ENCODE results near the gene B4GALNT2.
"Not testable (repeated sequence)": the region's sequence is repeated elsewhere in the genome, so short reads cannot be mapped to it uniquely, and the experiment has no call there.

B4GALNT2 gene

DNA sequence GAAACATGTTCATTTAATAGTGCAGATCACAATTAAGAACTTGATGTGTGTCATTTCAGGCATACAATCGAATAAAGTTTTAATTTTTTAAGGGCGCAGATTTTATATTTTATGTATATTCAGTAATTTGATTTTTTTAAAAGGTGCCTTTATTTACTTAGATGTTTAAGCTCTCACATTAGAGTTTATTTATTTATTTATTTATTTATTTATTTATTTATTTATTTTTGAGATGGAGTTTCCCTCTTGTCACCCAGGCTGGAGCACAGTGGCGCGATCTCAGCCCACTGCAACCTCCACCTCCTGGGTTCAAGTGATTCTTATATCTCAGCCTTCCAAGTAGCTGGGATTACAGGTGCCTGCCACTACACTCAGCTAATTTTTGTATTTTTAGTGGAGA lies 3.8 kb downstream of the B4GALNT2 start:
- peaks cover 5% of the 10 kb centered on the region for H3K4me1 Mint-ChIP-seq (ENCODE audit: low read depth)
- no peak overlapping the region for H3K4me3 Mint-ChIP-seq
- no peaks in the 10 kb centered on the region for H3K36me3 Mint-ChIP-seq (ENCODE audit: low read depth)
- H3K27me3 Mint-ChIP-seq: peaks cover 37% of the 10 kb centered on the region
- no peaks in the 10 kb centered on the region for H3K9me3 Mint-ChIP-seq
- H3K27ac Mint-ChIP-seq: no peak overlapping the region

DNA sequence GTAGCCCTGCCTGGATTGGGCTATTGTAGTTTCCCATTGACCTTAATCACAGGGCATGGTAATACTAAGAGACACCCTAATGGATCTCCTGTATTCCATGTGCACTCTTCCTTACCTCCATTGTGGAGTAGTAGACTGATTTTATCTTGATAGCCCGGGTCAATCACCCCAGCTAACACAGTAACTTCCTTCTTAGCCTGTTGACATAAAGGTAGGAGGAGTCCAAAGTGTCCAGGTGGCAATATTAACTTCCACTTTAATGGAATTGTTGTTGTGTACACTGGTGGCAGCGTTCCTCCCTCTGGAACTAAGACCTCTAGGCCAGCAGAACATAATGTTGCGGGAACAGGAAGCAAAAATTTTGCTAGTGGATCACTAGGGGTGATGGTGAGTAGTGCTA lies 13.1 kb downstream of the B4GALNT2 start:
- not testable (repeated sequence) for H3K27ac Mint-ChIP-seq; H3K36me3 Mint-ChIP-seq (ENCODE audit: low read depth); H3K4me3 Mint-ChIP-seq; H3K4me1 Mint-ChIP-seq (ENCODE audit: low read depth); H3K9me3 Mint-ChIP-seq
- peaks cover 42% of the 10 kb centered on the region for H3K27me3 Mint-ChIP-seq

GRCh38 chr17:49146620-49147306 lies 14.2 kb downstream of the B4GALNT2 start:
- H3K4me1 Mint-ChIP-seq (ENCODE audit: low read depth): no peaks in the 10 kb centered on the region
- H3K36me3 Mint-ChIP-seq (ENCODE audit: low read depth): no peaks in the 10 kb centered on the region
- no peak overlapping the region for H3K27ac Mint-ChIP-seq
- H3K4me3 Mint-ChIP-seq: no peak overlapping the region
- H3K9me3 Mint-ChIP-seq: no peaks in the 10 kb centered on the region
- peaks cover 34% of the 10 kb centered on the region for H3K27me3 Mint-ChIP-seq

GRCh38 chr17:49148171-49148570 lies 15.6 kb downstream of the B4GALNT2 start:
- Mint-ChIP-seq H3K9me3 (no peaks in the 10 kb centered on the region), H3K27me3 (peaks cover 27% of the 10 kb centered on the region), H3K4me3 (no peak overlapping the region), H3K36me3 (ENCODE audit: low read depth) (no peaks in the 10 kb centered on the region), H3K4me1 (ENCODE audit: low read depth) (no peaks in the 10 kb centered on the region), H3K27ac (no peak overlapping the region)

DNA sequence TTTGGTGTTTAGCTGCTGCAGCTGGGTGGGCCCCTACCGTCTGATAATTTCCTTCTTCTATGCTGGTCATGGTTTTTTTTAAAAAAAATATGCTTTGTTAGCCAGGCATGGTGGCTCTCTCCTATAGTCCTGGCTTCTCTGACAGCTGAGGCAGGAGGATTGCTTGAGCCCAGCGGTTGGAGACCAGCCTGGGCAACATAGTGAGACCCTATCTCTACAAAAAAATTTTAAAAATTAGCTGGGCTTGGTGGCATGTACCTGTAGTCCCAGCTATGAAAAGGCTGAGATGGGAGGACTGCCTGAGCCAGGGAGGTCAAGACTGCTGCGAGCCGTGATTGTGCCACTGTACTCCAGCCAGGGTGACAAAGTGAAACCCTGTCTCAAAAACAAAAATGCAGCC lies 19.4 kb downstream of the B4GALNT2 start:
- Mint-ChIP-seq H3K27ac (no peak overlapping the region), H3K36me3 (ENCODE audit: low read depth) (no peaks in the 10 kb centered on the region), H3K4me3 (no peak overlapping the region), H3K4me1 (ENCODE audit: low read depth) (no peaks in the 10 kb centered on the region), H3K27me3 (peaks cover 20% of the 10 kb centered on the region), H3K9me3 (no peaks in the 10 kb centered on the region)

- Mint-ChIP-seq H3K4me1 (ENCODE audit: low read depth) (no peaks in the 10 kb centered on the region), H3K27me3 (peaks cover 37% of the 10 kb centered on the region)
Observed at GRCh38 chr17:49156256-49156655, 23.7 kb downstream of the B4GALNT2 start.

GRCh38 chr17:49157784-49158183 lies 25.2 kb downstream of the B4GALNT2 start:
- H3K36me3 Mint-ChIP-seq (ENCODE audit: low read depth): no peaks in the 10 kb centered on the region
- no peak overlapping the region for H3K27ac Mint-ChIP-seq
- peaks cover 37% of the 10 kb centered on the region for H3K27me3 Mint-ChIP-seq
- H3K9me3 Mint-ChIP-seq: no peaks in the 10 kb centered on the region
- no peak overlapping the region for H3K4me3 Mint-ChIP-seq
- H3K4me1 Mint-ChIP-seq (ENCODE audit: low read depth): no peaks in the 10 kb centered on the region

More at GRCh38 chr17:49156256-49156655, 23.7 kb downstream of the B4GALNT2 start:
- no peak overlapping the region for H3K27ac Mint-ChIP-seq
- no peaks in the 10 kb centered on the region for H3K9me3 Mint-ChIP-seq
- H3K36me3 Mint-ChIP-seq (ENCODE audit: low read depth): no peaks in the 10 kb centered on the region
- H3K4me3 Mint-ChIP-seq: no peak overlapping the region

- Mint-ChIP-seq H3K9me3 (no peaks in the 10 kb centered on the region), H3K4me3 (no peak overlapping the region), H3K27me3 (peaks cover 32% of the 10 kb centered on the region), H3K4me1 (ENCODE audit: low read depth) (no peaks in the 10 kb centered on the region), H3K36me3 (ENCODE audit: low read depth) (no peaks in the 10 kb centered on the region), H3K27ac (no peak overlapping the region)
Observed at GRCh38 chr17:49162866-49163265, 30.3 kb downstream of the B4GALNT2 start.

DNA sequence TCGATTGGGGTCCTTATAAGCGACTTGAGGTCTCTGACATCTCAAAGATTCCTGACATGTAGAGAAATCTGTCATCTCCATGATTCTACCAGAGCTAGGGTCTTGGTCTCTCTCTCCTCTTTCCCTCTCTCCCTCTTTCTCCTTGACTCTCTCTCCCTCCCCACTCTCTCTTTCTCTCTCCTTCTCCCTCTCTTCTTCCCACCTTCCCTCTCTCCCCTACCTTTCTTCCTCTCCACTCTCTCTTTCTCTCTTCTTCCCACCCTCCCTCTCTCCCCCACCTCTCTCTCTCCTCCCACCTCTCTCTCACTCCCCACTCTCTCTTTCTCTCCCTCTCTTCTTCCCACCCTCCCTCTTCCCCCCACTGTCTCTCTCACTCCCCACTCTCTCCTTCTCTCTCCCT lies 32.6 kb downstream of the B4GALNT2 start:
- no peaks in the 10 kb centered on the region for H3K4me1 Mint-ChIP-seq (ENCODE audit: low read depth)
- H3K36me3 Mint-ChIP-seq (ENCODE audit: low read depth): no peaks in the 10 kb centered on the region
- no peaks in the 10 kb centered on the region for H3K9me3 Mint-ChIP-seq
- peaks cover 40% of the 10 kb centered on the region for H3K27me3 Mint-ChIP-seq
- H3K4me3 Mint-ChIP-seq: no peak overlapping the region
- no peak overlapping the region for H3K27ac Mint-ChIP-seq

DNA sequence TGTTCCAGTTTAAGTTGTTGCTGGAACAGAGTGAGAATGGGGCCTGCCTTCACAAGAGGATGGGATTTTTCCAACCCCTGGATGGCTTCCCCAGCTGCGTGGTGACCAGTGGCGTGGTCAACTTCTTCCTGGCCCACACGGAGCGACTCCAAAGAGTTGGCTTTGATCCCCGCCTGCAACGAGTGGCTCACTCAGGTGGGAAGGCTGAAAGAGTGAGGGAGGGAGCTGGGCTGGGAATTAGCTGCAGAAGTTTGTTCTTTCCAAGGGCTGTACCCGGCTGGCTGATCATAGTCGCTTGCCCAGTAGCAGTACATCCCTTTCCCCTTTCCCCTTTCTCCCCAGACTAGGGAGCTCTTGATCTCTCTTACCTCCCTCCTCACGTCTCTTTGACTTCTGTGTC lies 36.1 kb downstream of the B4GALNT2 start:
- Mint-ChIP-seq H3K4me3 (no peak overlapping the region), H3K4me1 (ENCODE audit: low read depth) (no peaks in the 10 kb centered on the region), H3K27ac (no peak overlapping the region), H3K36me3 (ENCODE audit: low read depth) (no peaks in the 10 kb centered on the region), H3K9me3 (peaks cover 3% of the 10 kb centered on the region), H3K27me3 (peaks cover 64% of the 10 kb centered on the region)

DNA sequence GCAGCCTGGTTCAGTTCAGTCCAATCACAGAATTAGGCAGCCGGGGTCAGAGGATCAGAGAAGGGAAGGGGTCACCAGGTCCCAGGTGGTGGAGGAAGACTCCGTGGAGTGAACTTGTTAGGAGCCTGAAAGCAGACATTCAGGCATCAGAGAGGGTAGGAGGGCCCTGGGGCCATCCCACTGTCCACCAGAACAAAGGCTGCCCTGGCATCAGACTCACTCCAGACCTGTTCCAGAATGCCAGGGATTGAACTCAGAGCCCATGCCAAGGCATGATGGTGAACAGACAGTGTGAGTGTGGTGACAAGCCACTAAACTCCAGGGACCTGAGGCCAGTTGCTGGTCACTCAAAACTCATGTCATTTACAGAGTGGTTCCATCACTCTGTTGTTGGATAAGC lies 37.6 kb downstream of the B4GALNT2 start:
- Mint-ChIP-seq H3K4me3 (no peak overlapping the region), H3K4me1 (ENCODE audit: low read depth) (no peaks in the 10 kb centered on the region), H3K27ac (no peak overlapping the region), H3K27me3 (peaks cover 75% of the 10 kb centered on the region), H3K36me3 (ENCODE audit: low read depth) (peaks cover 4% of the 10 kb centered on the region), H3K9me3 (peaks cover 6% of the 10 kb centered on the region)

DNA sequence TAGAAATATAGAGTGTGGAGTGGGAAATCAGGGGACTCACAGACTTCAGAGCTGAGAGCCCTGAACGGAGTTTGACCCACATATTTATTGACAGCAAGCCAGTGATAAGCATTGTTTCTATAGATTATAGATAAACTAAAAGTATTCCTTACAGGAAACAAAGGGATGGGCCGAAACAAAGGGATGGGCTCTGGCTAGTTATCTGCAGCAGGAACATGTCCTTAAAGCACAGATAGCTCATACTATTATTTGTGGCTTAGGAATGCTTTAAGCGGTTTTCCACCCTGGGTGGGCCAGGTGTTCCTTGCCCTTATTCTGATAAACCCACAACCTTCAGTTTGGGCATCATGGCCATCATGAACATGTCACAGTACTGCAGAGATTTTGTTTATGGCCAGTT lies 38.1 kb downstream of the B4GALNT2 start:
- not testable (repeated sequence) for H3K27ac Mint-ChIP-seq; H3K4me1 Mint-ChIP-seq (ENCODE audit: low read depth); H3K4me3 Mint-ChIP-seq; H3K36me3 Mint-ChIP-seq (ENCODE audit: low read depth)
- peaks cover 77% of the 10 kb centered on the region for H3K27me3 Mint-ChIP-seq
- peaks cover 11% of the 10 kb centered on the region for H3K9me3 Mint-ChIP-seq

- H3K27me3 Mint-ChIP-seq: peaks cover 35% of the 10 kb centered on the region
- peaks cover 15% of the 10 kb centered on the region for H3K9me3 Mint-ChIP-seq
- not testable (repeated sequence) for H3K4me1 Mint-ChIP-seq (ENCODE audit: low read depth); H3K27ac Mint-ChIP-seq; H3K4me3 Mint-ChIP-seq; H3K36me3 Mint-ChIP-seq (ENCODE audit: low read depth)
Observed at GRCh38 chr17:49175978-49176377, 43.4 kb downstream of the B4GALNT2 start.

DNA sequence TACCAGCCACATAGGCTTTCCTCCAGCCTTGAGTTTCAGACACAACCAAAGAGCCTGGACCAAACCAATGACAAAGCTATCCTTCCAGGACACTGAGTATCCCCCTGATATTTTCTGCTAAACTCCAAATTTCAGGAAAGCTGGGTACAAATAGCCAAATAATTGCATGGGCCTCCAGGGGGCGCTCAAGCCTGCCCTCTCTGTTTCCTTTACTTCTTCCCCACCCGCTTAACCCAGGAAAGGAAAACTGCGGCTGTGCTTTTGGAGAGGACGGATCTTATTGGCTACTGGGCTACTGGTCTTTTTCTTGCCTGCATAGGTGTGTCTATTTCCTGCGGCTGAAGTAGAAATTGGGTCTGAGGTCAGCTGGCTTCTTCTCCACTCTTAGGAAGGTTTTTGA lies 47.7 kb downstream of the B4GALNT2 start:
- no peak overlapping the region for H3K4me3 Mint-ChIP-seq
- H3K27me3 Mint-ChIP-seq: peaks cover 2% of the 10 kb centered on the region
- peaks cover 8% of the 10 kb centered on the region for H3K9me3 Mint-ChIP-seq
- H3K27ac Mint-ChIP-seq: no peak overlapping the region
- H3K36me3 Mint-ChIP-seq (ENCODE audit: low read depth): peaks cover 8% of the 10 kb centered on the region
- no peaks in the 10 kb centered on the region for H3K4me1 Mint-ChIP-seq (ENCODE audit: low read depth)

GRCh38 chr17:49180998-49181635 lies 48.5 kb downstream of the B4GALNT2 start:
- Mint-ChIP-seq H3K4me3 (no peak overlapping the region), H3K36me3 (ENCODE audit: low read depth) (peaks cover 7% of the 10 kb centered on the region), H3K27me3 (no peaks in the 10 kb centered on the region), H3K27ac (no peak overlapping the region), H3K4me1 (ENCODE audit: low read depth) (no peaks in the 10 kb centered on the region), H3K9me3 (peaks cover under 1% of the 10 kb centered on the region)

- Mint-ChIP-seq H3K4me3 (no peak overlapping the region), H3K27me3 (no peaks in the 10 kb centered on the region)
Observed at GRCh38 chr17:49183341-49183740, 50.8 kb downstream of the B4GALNT2 start.

More at GRCh38 chr17:49183341-49183740, 50.8 kb downstream of the B4GALNT2 start:
- H3K27ac Mint-ChIP-seq: no peak overlapping the region
- no peaks in the 10 kb centered on the region for H3K4me1 Mint-ChIP-seq (ENCODE audit: low read depth)
- H3K9me3 Mint-ChIP-seq: no peaks in the 10 kb centered on the region
- H3K36me3 Mint-ChIP-seq (ENCODE audit: low read depth): peaks cover 9% of the 10 kb centered on the region

All from stimulated activated naive CD8-positive, alpha-beta T cell treated with anti-CD3 and anti-CD28 coated beads, Interleukin-15, Interleukin-2, amounts not matched to agents 100 ng/mL and 50 ng/mL, for 24 hours (primary cell).